Superior temporal gyrus (tissue), 1 donor: Measurements from ENCODE around the gene CIROP.

ENCODE experiments used
- DNase-seq: peaks from one replicate; pipeline ENCODE4 v3.0.0-alpha.2; 2016; ENCODE audit errors: extremely low spot score

CIROP gene

GRCh38 chr14:23067847-23068788, 36.7 kb downstream of the CIROP start:
- DNase-seq, result no peak

GRCh38 chr14:23066855-23067744, 37.7 kb downstream of the CIROP start:
- no peak for DNase-seq

DNA sequence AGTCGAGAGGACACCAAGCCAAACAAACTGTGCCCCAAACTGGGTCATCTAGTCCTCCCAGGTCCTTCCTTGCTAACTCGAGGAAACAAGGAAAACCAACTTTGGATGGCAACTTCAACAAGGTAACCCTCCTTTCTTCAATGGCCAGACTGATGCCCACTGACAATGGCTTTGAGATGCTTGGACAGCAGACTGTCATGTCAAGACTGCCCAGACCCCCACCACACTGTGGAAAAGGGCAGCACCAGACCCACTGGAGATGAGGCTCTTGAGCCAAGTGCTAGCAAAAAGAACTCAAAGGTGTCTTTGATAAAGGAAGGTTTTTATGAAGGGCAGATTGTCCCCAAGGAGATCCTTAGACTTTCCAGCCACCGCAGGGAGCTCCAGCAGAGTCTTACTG, 38.4 kb downstream of the CIROP start:
- no peak for DNase-seq

- no peak for DNase-seq
These were observed 41.2 kb downstream of the CIROP start for GRCh38 chr14:23063601-23064000.

GRCh38 chr14:23062002-23062401, 42.8 kb downstream of the CIROP start:
- DNase-seq, result no peak

GRCh38 chr14:23060536-23061260, 44.1 kb downstream of the CIROP start:
- DNase-seq, result no peak

- no peak for DNase-seq
These were observed 45.9 kb downstream of the CIROP start for GRCh38 chr14:23058654-23059504.

DNA sequence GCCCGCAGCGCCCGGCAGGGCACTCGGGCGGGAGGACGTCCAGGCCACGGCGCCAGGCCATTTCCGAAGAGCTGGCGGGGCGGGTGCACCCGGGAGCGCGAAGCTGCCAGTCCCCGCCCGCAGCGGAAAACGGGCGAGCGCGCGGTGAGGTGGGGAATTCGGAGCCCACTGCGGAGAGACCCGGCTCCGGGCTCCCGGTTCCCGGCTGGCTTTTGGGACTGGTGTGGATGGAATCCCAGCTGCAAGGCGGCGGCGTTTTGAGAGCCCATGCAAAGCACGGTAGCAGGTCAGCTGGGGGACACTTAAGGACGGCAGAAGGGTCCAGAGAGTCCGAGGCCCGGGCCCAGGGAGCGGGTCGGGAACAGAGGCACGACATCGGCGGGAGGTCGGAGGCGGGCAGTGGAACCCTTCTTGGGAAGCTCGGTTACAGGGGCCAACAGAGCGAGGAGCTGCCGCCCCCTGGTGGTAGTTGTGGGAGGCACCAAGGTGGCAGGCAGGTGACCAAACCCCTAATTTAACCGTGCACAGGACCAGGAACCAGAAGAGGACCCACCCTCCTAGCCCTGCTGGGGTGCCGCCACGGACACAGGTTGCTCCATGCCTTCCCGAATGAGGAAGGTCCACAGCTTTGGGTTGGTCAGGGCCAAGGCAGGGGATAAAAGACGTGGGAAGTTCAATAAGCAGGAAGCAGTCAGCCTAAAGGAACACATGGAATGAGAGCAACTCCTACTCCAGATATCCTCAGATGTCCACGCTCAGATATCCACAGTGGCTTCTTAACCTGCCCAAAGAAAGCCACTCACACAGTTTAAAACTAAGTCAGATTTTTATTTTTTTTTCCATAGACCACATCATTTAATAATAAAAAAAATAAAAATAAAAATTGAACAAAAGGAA, 46.8 kb downstream of the CIROP start:
- peak; percentile 89 for DNase-seq

GRCh38 chr14:23056956-23057756, 47.6 kb downstream of the CIROP start, which contains the start of gene CDH24:
Gene CDH24, minus strand, starts transcription at chr14:23057520. Its CDS starts 1,787 bp downstream, at chr14:23055733.
- DNase-seq, result no peak

DNA sequence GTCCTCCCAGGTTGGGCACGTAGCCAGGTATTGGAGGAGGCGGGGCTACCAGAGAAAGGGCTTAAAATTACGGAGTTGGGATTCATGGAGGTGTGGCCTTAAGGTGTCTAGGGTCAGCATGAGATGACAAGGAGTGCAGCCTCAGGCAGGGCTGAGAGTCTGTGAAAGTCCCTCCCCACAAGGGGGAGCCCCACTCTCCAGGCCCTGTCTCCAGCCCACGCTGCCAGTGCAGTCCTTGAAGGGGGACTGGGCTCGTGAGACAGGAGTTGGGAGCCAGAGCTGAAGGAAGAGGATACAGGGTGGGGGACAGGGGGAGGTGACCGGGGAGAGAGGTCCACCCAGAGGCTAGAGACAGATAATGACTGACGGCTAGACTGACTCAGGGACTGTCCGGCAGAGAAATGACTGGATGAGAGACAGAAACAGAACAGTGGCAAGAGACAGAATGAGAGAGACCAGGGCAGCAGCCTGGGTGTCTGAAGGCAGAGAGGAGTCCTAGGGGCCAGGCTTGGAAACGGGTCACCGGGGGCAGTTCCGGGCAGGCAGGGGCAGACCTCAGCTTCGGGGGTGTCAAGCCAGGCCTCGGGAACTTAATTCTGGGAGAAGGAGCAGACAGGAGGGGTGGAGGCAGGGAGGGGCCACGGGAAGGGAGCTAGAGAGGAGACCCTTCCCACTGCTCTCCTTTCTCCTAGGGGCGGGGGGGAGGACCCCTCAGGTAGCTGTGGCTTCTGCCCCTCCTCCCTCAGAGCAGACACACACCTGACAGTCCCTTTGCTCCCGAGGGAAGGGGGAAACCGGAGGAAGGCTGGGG, 48.4 kb downstream of the CIROP start:
- DNase-seq, result no peak

DNA sequence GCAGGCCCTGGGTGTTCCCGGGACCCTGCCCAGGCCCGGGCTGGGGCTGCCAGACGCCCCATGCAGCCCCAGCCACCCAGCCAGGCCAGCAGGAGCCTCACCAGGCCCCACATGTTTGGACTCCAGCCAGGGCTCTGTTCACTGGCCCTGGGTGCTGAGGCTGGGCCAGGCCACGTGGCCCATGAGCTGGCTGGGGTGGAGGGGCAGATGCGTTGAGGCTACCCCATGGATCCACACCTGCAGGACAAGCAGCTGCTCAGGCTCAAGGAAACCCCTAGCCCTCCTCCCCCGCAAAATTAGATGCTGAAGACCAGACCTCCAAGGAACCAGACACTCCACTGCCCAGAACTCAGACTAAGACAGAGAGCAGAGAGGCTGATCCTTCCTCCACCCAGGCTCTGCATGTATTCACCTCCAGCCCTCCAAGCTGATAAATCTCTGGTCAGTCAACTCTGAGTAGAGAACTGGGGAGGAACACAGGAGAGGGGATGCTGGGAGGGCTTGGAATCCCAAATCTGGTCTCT, 49.1 kb downstream of the CIROP start:
- no peak for DNase-seq

DNA sequence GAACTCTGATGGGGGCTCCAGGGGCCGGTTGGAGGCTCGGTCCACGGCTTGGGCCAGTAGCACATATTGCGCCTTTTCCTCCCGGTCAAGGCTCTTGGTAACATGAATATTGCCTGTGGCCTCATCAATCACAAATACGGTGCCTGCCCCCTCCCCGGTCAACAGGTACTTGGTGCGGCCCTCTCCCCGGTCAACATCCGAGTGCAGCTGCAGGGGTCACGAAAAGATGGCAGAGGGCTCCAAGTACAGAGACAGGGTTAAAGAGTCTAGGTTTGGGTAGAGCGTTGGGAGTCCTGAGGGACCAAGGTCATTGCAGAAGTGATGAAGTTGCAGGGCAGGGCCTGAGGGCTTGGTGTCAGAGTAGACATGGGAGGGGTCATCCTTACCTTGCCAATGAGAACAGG, 49.6 kb downstream of the CIROP start:
- no peak for DNase-seq

GRCh38 chr14:23054000-23054811, 50.6 kb downstream of the CIROP start:
- no peak for DNase-seq

GRCh38 chr14:23053426-23053825, 51.4 kb downstream of the CIROP start:
- no peak for DNase-seq

- DNase-seq, result no peak
These were observed 52.1 kb downstream of the CIROP start for GRCh38 chr14:23052671-23053070.

- DNase-seq, result no peak
These were observed 52.6 kb downstream of the CIROP start for GRCh38 chr14:23052182-23052623.
